GM12801 (cell line): ENCODE measurements around the gene PARVA.

Experiments
- TF ChIP-seq, protein P1 (sequence below): IDR thresholded peaks from one replicate; pipeline ENCODE4 v1.5.1; 2011; ENCODE audit warnings: control low read depth; ENCODE audit not compliant: insufficient read length; ENCODE audit errors: extremely low read depth

Gene PARVA

DNA sequence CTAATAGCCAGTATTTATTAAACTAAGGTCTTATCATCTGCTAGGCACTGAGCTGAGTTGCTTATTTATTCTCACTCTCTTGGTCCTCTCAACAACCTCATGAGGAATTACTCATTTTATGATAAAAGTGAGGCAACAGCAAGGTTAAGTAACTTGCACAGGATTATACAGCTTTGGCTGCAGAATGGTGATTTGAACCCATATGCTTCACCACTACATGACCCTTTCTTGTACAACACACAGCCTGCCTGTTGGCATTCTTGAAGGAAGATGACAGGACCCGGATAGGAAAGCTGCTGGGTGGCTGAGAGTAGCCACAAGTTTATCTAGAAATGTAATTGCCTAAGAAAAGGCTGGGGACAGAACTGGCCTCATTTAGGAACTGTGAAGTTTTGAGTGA, 5.3 kb upstream of the PARVA start:
- TF ChIP-seq, protein P1, sequence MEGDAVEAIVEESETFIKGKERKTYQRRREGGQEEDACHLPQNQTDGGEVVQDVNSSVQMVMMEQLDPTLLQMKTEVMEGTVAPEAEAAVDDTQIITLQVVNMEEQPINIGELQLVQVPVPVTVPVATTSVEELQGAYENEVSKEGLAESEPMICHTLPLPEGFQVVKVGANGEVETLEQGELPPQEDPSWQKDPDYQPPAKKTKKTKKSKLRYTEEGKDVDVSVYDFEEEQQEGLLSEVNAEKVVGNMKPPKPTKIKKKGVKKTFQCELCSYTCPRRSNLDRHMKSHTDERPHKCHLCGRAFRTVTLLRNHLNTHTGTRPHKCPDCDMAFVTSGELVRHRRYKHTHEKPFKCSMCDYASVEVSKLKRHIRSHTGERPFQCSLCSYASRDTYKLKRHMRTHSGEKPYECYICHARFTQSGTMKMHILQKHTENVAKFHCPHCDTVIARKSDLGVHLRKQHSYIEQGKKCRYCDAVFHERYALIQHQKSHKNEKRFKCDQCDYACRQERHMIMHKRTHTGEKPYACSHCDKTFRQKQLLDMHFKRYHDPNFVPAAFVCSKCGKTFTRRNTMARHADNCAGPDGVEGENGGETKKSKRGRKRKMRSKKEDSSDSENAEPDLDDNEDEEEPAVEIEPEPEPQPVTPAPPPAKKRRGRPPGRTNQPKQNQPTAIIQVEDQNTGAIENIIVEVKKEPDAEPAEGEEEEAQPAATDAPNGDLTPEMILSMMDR: no peak

GRCh38 chr11:12375720-12376119, 1.7 kb upstream of the PARVA start:
- TF ChIP-seq, protein P1: no peak

DNA sequence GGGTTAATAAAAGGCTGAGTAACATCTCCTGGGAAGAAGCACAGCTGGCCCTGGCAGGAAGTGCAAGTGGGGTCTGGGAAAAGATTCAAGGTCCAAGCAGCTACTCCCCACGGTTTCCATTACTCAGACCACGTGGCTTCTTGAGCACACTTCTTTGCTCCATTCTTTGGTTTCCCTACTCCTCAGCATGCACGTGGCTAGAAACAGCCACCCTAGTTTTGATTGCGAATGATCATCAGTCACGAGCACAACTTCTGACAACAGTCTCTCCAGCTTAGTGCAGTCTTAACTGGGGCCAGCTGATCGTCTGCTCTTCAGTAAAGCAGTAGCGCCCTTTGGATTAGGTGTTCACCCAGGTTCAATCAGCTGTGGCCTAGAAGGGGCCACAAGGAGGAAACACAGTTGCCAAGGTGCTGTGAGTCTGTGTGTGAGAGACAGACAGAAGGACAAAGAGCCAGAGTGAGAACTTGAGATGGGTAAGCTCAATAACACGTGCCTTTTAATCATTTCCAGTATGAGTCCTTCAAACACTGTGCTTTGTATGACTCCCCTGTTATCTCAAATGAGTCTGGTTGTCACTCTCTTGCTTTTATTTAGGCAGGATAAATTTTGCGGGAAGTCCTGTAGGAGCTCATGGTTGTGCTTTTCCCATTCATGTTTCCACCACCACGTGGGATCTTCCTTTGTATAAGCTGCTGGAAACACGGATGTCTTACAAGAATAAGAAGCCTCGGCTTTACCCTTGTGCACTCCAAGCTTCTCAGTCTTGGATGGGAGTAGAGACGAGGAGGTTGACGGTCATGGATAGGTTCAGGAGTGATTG, 901 bp upstream of the PARVA start:
- TF ChIP-seq, protein P1: no peak

DNA sequence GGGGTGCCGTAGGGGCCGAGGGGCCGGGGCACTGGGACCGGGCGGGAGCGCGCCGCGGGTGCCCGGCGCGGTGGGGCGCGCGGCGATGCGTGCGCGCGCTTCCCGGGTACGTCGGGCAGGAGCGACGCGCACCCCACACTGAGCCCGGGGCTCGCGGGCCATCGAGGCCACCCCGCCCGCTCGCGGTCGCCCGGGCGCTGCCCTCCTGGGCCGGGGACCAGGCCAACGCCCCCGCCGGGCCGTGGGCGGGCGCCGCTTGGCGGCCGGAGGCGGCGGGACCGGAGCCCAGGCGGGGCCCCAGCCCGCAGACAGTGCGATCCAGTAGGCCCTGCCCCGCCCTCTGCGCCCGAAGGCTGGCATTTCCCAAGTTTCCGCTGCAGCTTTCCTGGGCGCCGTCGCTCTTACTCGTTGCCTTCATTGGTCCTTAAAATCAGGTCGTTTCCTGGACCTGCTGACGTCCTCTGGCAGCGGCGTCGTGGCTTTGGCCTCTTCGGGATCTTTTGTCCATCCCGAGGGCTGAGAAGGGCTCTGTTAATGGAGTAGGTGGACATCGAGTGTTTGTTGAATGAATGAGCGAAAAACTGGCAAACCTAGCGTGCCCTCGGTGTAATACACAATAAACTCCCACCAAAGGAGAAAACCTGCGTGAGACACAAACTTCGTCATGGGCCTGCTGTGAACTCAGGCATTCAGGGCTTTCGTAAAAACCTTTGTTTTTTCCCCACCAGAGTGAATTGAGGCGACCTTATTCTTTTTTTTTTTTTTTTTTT, 638 bp downstream of the PARVA start:
- TF ChIP-seq, protein P1: no peak

- TF ChIP-seq, protein P1: no peak
Measured at GRCh38 chr11:12380565-12381325, 3.4 kb downstream of the PARVA start.

- TF ChIP-seq, protein P1: no peak
Measured at GRCh38 chr11:12381875-12382274, 4.5 kb downstream of the PARVA start.

DNA sequence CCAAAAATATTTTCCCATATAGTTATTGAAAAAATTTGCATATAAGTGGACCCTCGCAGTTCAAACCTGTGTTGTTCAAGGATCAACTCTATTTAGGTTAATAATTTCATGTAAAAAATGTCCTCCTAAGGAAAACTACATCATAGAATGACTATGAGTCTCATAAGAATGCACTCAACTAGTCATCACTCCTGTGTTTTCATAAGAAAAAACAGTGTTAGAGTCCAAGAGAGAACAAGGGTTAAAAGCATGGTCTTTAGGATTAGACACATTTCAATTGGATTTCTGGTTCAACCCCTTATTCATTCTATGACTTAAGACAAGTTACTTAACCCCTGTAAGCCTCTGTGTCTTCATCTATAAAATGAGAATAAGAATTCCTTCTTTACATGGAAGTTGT, 5.1 kb downstream of the PARVA start:
- TF ChIP-seq, protein P1: no peak
